ENCODE results near the gene RCOR1.

Gene RCOR1

GRCh38 chr14:102551995-102552705 is 40.3 kb upstream of the RCOR1 start:
- peak; percentile 80 for DNase-seq (ENCODE audit: low spot score)
- TF ChIP-seq CTCF (conservative IDR thresholded peaks at IDR 0.05; ENCODE audit: low read depth) = no peak
- CTCF ChIA-PET = no interaction called here
- POLR2A ChIA-PET (ENCODE audit: low non-redundant PET) = no interaction called here
- H3K27ac ChIP-seq = peak overlapping the region; percentile 92

GRCh38 chr14:102554821-102555819 is 37.3 kb upstream of the RCOR1 start:
- H3K27ac ChIP-seq = peak overlapping the region; percentile 92
- DNase-seq (ENCODE audit: low spot score) = no peak
- TF ChIP-seq CTCF (conservative IDR thresholded peaks at IDR 0.05; ENCODE audit: low read depth) = no peak
- ChIA-PET CTCF (no interaction called here), POLR2A (ENCODE audit: low non-redundant PET) (interaction anchor here (0.7 kb wide), 2 partner anchors 27 to 640 kb away, joined by 3 to 14 read pairs; no protein-coding TSS in a partner anchor)

- H3K27ac ChIP-seq = peak overlapping the region; percentile 92
- CTCF ChIA-PET = no interaction called here
- no peak for DNase-seq (ENCODE audit: low spot score)
- POLR2A ChIA-PET (ENCODE audit: low non-redundant PET) = interaction anchor here (0.7 kb wide), 1 partner anchor 28 kb away, joined by 3 read pairs; no protein-coding TSS in a partner anchor
- TF ChIP-seq CTCF (conservative IDR thresholded peaks at IDR 0.05; ENCODE audit: low read depth) = no peak
Observed at GRCh38 chr14:102556098-102556677, 36.3 kb upstream of the RCOR1 start.

- POLR2A ChIA-PET (ENCODE audit: low non-redundant PET) = interaction anchor here (0.6 to 0.9 kb wide), 2 partner anchors 25 to 221 kb away, joined by 3 to 4 read pairs; no protein-coding TSS in a partner anchor
- no peak for TF ChIP-seq CTCF (conservative IDR thresholded peaks at IDR 0.05; ENCODE audit: low read depth)
- peak; percentile 72 for DNase-seq (ENCODE audit: low spot score)
- peak overlapping the region; percentile 92 for H3K27ac ChIP-seq
- CTCF ChIA-PET = interaction anchor here (0.5 to 0.6 kb wide), 2 partner anchors 406 to 547 kb away, joined by 3 read pairs; no protein-coding TSS in a partner anchor
Observed at GRCh38 chr14:102557434-102558226, 34.8 kb upstream of the RCOR1 start.

GRCh38 chr14:102558556-102558955 is 33.9 kb upstream of the RCOR1 start:
- POLR2A ChIA-PET (ENCODE audit: low non-redundant PET) = no interaction called here
- no peak for DNase-seq (ENCODE audit: low spot score)
- CTCF ChIA-PET = no interaction called here
- no peak for TF ChIP-seq CTCF (conservative IDR thresholded peaks at IDR 0.05; ENCODE audit: low read depth)
- H3K27ac ChIP-seq = peak overlapping the region; percentile 92
